H9 (cell line): Measurements from ENCODE around the gene NPBWR2. TPM values are rescaled to one million over a fixed set of nuclear protein-coding genes. Genes with fewer than 3 reads are reported as not detected.

Experiments
- DNase-seq: peaks from one replicate; pipeline ENCODE4 v3.0.0-alpha.2; 2017
- H2AFZ ChIP-seq: one replicate; pipeline ENCODE4 v1.6.1; 2013; ENCODE audit warnings: mild to moderate bottlenecking, low read length, control low read depth, moderate library complexity
- H2AK5ac ChIP-seq: 2 replicates; pipeline ENCODE4 v1.6.1; 2013; ENCODE audit warnings: low read length, control low read depth, mixed read lengths; ENCODE audit not compliant: insufficient read length
- H2BK120ac ChIP-seq: one replicate; pipeline ENCODE4 v1.6.1; 2013; ENCODE audit warnings: low read depth, mild to moderate bottlenecking, low read length, control low read depth, inconsistent platforms; ENCODE audit not compliant: poor library complexity, severe bottlenecking
- H2BK12ac ChIP-seq: 2 replicates; pipeline ENCODE4 v1.6.1; 2013; ENCODE audit warnings: low read length, control low read depth, mixed read lengths, low read depth; ENCODE audit not compliant: insufficient read length
- H2BK15ac ChIP-seq: 2 replicates; pipeline ENCODE4 v1.6.1; 2013; ENCODE audit warnings: low read depth, low read length, control low read depth
- H2BK20ac ChIP-seq: one replicate; pipeline ENCODE4 v1.6.1; 2013; ENCODE audit warnings: low read depth, mild to moderate bottlenecking, low read length, control low read depth, inconsistent platforms; ENCODE audit not compliant: poor library complexity, severe bottlenecking
- H2BK5ac ChIP-seq: 2 replicates; pipeline ENCODE4 v1.6.1; 2013; ENCODE audit warnings: low read length, control low read depth, mixed read lengths; ENCODE audit not compliant: insufficient read length
- H3K14ac ChIP-seq: 2 replicates; pipeline ENCODE4 v1.6.1; 2013; ENCODE audit warnings: low read length, control low read depth; ENCODE audit not compliant: insufficient read depth
- H3K18ac ChIP-seq: 2 replicates; pipeline ENCODE4 v1.6.1; 2013; ENCODE audit warnings: low read depth, mild to moderate bottlenecking, mixed read lengths, low read length, control low read depth; ENCODE audit not compliant: insufficient read length
- H3K23ac ChIP-seq: 2 replicates; pipeline ENCODE4 v1.6.1; 2013; ENCODE audit warnings: low read length, control low read depth, mixed read lengths, low read depth; ENCODE audit not compliant: insufficient read length
- H3K23me2 ChIP-seq: 2 replicates; pipeline ENCODE4 v1.6.1; 2013; ENCODE audit warnings: low read depth, mild to moderate bottlenecking, mixed read lengths, low read length, control low read depth; ENCODE audit not compliant: insufficient read length, poor library complexity, severe bottlenecking
- H3K27ac ChIP-seq: 2 replicates; pipeline ENCODE4 v1.5.1; 2013; ENCODE audit warnings: low read length, control low read depth, mixed read lengths, low read depth; ENCODE audit not compliant: insufficient read length
- H3K27me3 ChIP-seq: 2 replicates; pipeline ENCODE4 v1.6.1; 2013; ENCODE audit warnings: low read length, control low read depth, inconsistent platforms; ENCODE audit not compliant: insufficient read depth
- H3K4ac ChIP-seq: 2 replicates; pipeline ENCODE4 v1.6.1; 2013; ENCODE audit warnings: low read depth, mild to moderate bottlenecking, control low read depth, inconsistent platforms, low read length, moderate library complexity
- H3K4me1 ChIP-seq: 2 replicates; pipeline ENCODE4 v1.6.1; 2013; ENCODE audit warnings: low read length, control low read depth, inconsistent platforms; ENCODE audit not compliant: insufficient read depth
- H3K4me2 ChIP-seq: 2 replicates; pipeline ENCODE4 v1.6.1; 2013; ENCODE audit warnings: low read length, control low read depth, mixed read lengths; ENCODE audit not compliant: insufficient read length, insufficient read depth
- H3K56ac ChIP-seq: 2 replicates; pipeline ENCODE4 v1.6.1; 2013; ENCODE audit warnings: low read depth, mild to moderate bottlenecking, mixed read lengths, low read length, control low read depth; ENCODE audit not compliant: insufficient read length
- H3K79me1 ChIP-seq: 2 replicates; pipeline ENCODE4 v1.6.1; 2013; ENCODE audit warnings: low read depth, mild to moderate bottlenecking, moderate library complexity, low read length, control low read depth, inconsistent platforms; ENCODE audit not compliant: insufficient read depth, poor library complexity, severe bottlenecking
- H3K79me2 ChIP-seq: 2 replicates; pipeline ENCODE4 v1.6.1; 2013; ENCODE audit warnings: low read length, control low read depth, inconsistent platforms; ENCODE audit not compliant: insufficient read depth
- H3K9ac ChIP-seq: 2 replicates; pipeline ENCODE4 v1.6.1; 2013; ENCODE audit warnings: low read length, control low read depth, mixed read lengths; ENCODE audit not compliant: insufficient read length; ENCODE audit errors: extremely low read depth
- H3K9me3 ChIP-seq: one replicate; pipeline ENCODE4 v1.6.1; 2013; ENCODE audit warnings: low read depth, low read length, inconsistent platforms; ENCODE audit not compliant: control insufficient read depth
- H3T11ph ChIP-seq: one replicate; pipeline ENCODE4 v1.6.1; 2013; ENCODE audit warnings: mild to moderate bottlenecking, low read length, control low read depth, inconsistent platforms
- H4K20me1 ChIP-seq: one replicate; pipeline ENCODE4 v1.6.1; 2013; ENCODE audit not compliant: control insufficient read depth, insufficient read length, insufficient read depth
- H4K5ac ChIP-seq: 2 replicates; pipeline ENCODE4 v1.6.1; 2013; ENCODE audit warnings: low read depth, mild to moderate bottlenecking, mixed read lengths, low read length, control low read depth; ENCODE audit not compliant: insufficient read length
- H4K8ac ChIP-seq: replicated peaks from 2 replicates; pipeline ENCODE4 v1.6.1; 2013; ENCODE audit warnings: low read length, control low read depth, mixed read lengths, low read depth; ENCODE audit not compliant: insufficient read length
- H4K91ac ChIP-seq: 2 replicates; pipeline ENCODE4 v1.6.1; 2013; ENCODE audit warnings: low read depth, mild to moderate bottlenecking, moderate library complexity, mixed read lengths, low read length, control low read depth; ENCODE audit not compliant: insufficient read length
- H3K27ac Mint-ChIP-seq, 3 experiments: 2 replicates in 2 of 3; 3 replicates in 1 of 3; pipeline ENCODE4 v1.8.0; 2020 to 2021; ENCODE audit warnings: mixed read lengths in 3 of 3, mild to moderate bottlenecking in 1 of 3, moderate library complexity in 1 of 3
- H3K27me3 Mint-ChIP-seq: 2 replicates; pipeline ENCODE4 v1.8.0; 2021; ENCODE audit warnings: low read depth, mild to moderate bottlenecking, moderate library complexity, mixed read lengths
- H3K36me3 Mint-ChIP-seq, 3 experiments: 2 replicates in 2 of 3; 3 replicates in 1 of 3; pipeline ENCODE4 v1.8.0; 2020 to 2021; ENCODE audit warnings: low read depth in 3 of 3, mixed read lengths in 3 of 3; ENCODE audit not compliant: insufficient read depth in 1 of 3
- H3K4me1 Mint-ChIP-seq, 2 experiments: 2 replicates each; pipeline ENCODE4 v1.8.0; 2020; ENCODE audit warnings: mixed read lengths in 2 of 2
- H3K4me3 Mint-ChIP-seq, 2 experiments: 2 replicates in 1 of 2; 3 replicates in 1 of 2; pipeline ENCODE4 v1.8.0; 2020 to 2021; ENCODE audit warnings: mild to moderate bottlenecking in 2 of 2, mixed read lengths in 2 of 2, moderate library complexity in 1 of 2
- H3K9me3 Mint-ChIP-seq, 2 experiments: 2 replicates in 1 of 2; 3 replicates in 1 of 2; pipeline ENCODE4 v1.8.0; 2020; ENCODE audit warnings: mild to moderate bottlenecking in 2 of 2, mixed read lengths in 2 of 2, moderate library complexity in 1 of 2
- CTCF ChIP-seq: fragments of 200-600 bp; sonication (generic); conservative IDR thresholded peaks from 3 replicates; pipeline ENCODE4 v1.8.0; 2021; ENCODE audit warnings: antibody characterized with exemption, mild to moderate bottlenecking
- WGBS: extraction: QIAGEN DNeasy Blood & Tissue Kit; methylation state at CpG from one replicate; pipeline ENCODE4 v1.1.7; 2013; ENCODE audit warnings: missing lambda C conversion rate, low lambda C conversion rate, mixed read lengths; ENCODE audit not compliant: insufficient read length; ENCODE audit errors: extremely low coverage; 5-methylcytosine and 5-hydroxymethylcytosine counted together
- total RNA-seq: library from RNA; stranded (reverse); gene quantifications from 2 replicates; pipeline ENCODE4 v1.2.1, GENCODE V29; 2021

Gene NPBWR2
- total RNA-seq, 1 experiment from 2014 or later = not detected

DNA sequence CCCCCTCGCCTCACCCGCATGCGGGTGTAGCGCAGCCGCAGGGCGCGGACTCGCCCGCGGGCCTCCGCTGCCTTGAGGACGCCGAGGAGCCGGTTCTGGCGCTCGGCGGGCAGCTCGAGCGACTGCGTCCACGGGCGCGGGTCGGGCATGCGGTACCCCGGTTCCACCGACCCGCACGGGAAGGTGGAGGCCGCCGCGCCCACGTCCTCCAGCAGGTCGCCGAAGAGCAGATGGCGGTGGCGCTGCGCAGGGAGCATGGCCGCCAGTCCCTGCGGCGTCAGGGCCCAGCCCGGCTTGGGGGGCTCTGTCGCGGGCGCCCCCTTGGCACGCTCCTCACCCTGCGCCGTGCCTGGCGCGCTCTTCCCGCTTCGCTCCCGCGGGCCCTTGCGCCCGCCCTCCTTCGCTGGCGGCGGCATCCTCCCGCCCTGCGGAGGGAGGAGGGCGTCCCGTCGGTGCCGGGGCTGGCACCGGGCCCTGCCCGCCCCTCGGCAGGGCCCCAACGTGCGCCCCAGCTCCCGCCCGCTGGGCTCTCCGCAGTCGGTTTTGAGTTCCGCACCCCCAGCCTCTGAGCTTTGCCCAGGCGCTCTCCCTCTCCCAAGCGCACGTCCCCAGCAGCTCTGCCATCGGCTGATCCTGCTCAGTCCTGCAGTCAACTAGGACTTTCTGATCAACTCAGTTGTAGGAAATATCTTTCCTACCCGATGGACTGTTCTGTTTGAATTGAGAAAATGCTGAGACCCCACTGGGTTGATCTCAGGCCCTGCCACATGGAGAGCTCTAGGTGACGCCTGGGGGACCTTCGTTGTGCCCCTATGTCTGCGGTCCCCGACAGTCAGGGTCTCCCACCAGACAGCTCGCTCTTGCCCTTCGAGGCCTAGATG lies 23.3 kb downstream of the NPBWR2 start, which contains the start of gene LKAAEAR1:
Gene LKAAEAR1 (minus strand): TSS at position 595 of the 881 bp plus-strand sequence. CDS start 179 bp downstream, at position 416.
- WGBS = no CpG with 5 or more reads among the region's 86 CpGs
- no peak within 1 kb of the TSS for H3K27ac ChIP-seq
- H3K4ac ChIP-seq = no peak within 1 kb of the TSS
- H3K79me1 ChIP-seq = no peaks in the 10 kb centered on the region
- peaks cover 5% of the 10 kb centered on the region; the same call in 1 of the 2 replicates for H3K27me3 ChIP-seq
- H3T11ph ChIP-seq = no peak within 1 kb of the TSS
- DNase-seq = no peak
- no peaks in the 10 kb centered on the region for H4K20me1 ChIP-seq
- no peak within 1 kb of the TSS for H2AFZ ChIP-seq
- Mint-ChIP-seq H3K9me3 (peaks cover 5 to 7% of the 10 kb centered on the region in 2 experiments; a peak in 4 of 5 replicates), H3K27ac (no peak within 1 kb of the TSS; a peak in 2 of 7 replicates), H3K36me3 (no peaks in the 10 kb centered on the region; a peak in 1 of 7 replicates), H3K4me1 (peaks cover 24 to 34% of the 10 kb centered on the region in 2 experiments), H3K27me3 (peaks cover 74% of the 10 kb centered on the region), H3K4me3 (peak within 1 kb of the TSS; percentile 73 to 94)
- H3K18ac ChIP-seq = no peak within 1 kb of the TSS
- H2BK15ac ChIP-seq = no peak within 1 kb of the TSS
- H2BK12ac ChIP-seq = no peak within 1 kb of the TSS
- H3K56ac ChIP-seq = no peak within 1 kb of the TSS
- no peak within 1 kb of the TSS for H3K23ac ChIP-seq
- peak within 1 kb of the TSS; percentile 68; the same call in 1 of the 2 replicates for H3K14ac ChIP-seq
- H3K23me2 ChIP-seq = peaks cover 19% of the 10 kb centered on the region
- H3K4me1 ChIP-seq = no peaks in the 10 kb centered on the region
- no peak within 1 kb of the TSS for H4K91ac ChIP-seq
- 0 out of 3 replicates have a peak, but pooled peaks have one; percentile 30 for TF ChIP-seq CTCF
- no peak within 1 kb of the TSS for H2AK5ac ChIP-seq
- peak within 1 kb of the TSS; percentile 66 for H3K4me2 ChIP-seq
- no peak within 1 kb of the TSS for H4K5ac ChIP-seq
- H2BK5ac ChIP-seq = no peak within 1 kb of the TSS
- H3K9ac ChIP-seq = no peak within 1 kb of the TSS
- H2BK20ac ChIP-seq = no peak within 1 kb of the TSS
- no peaks in the 10 kb centered on the region for H3K9me3 ChIP-seq
- H4K8ac ChIP-seq = no peak within 1 kb of the TSS
- no peak within 1 kb of the TSS for H2BK120ac ChIP-seq
- H3K79me2 ChIP-seq = no peaks in the 10 kb centered on the region
